NCI-H128 (cell line): ENCODE measurements around the gene EIF1AY.
"Not testable (repeated sequence)": the region's sequence is repeated elsewhere in the genome, so short reads cannot be mapped to it uniquely, and the experiment has no call there.

ENCODE experiments used
- DNase-seq: peaks from one replicate; lab custom pipeline; 2025; ENCODE audit not compliant: unreplicated experiment; lab: John Stamatoyannopoulos, UW

The EIF1AY gene, protein sequence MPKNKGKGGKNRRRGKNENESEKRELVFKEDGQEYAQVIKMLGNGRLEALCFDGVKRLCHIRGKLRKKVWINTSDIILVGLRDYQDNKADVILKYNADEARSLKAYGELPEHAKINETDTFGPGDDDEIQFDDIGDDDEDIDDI

DNA sequence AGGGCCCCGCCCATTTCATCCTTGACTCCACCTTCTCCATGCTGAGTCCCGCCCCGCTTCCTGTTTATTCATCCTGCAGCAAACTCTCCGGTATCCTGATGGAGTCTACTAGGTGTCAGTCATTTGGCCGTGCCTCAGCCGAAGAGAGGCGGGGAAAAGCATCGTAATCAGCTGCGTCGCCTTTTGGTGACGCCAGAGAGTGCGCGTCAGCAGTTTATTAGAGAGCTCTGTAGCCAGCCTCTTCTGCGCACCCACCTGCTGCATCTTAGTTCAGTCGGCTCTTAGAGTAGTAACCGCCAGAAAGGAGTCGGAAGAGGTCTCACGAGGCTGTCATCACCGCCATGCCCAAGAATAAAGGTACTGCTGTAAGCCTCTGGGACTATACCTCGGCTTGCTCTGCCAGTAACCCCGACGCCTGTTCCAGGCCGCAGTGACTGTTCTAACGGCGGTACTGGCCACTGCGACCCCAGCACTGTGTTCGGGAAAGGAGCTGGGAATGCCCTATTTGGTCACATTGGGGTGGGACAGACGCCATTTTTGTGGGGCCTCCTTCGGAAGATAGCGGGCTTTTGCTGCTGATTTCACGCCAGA is at the start of gene EIF1AY:
Gene EIF1AY (plus strand): TSS at position 246 of the 591 bp plus-strand sequence. CDS start 96 bp downstream, at position 342.
- no peak for DNase-seq

DNA sequence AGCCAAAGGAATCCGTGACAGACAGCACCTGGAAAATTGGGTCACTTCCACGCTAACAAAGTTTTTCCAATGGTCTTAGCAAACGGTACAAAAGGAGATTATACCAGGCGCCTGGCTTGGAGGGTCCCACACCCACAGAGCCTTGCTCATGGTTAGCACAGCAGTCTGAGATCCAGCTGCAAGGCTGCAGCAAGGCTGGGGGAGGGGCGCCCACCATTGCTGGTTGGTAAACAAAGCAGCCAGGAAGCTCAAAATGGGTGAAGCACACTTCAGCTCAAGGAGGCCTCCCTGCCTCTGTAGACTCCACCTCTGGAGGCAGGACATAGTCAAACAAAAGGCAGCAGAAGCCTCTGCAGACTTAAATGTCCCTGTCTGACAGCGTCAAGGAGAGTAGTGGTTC is 47.1 kb upstream of the EIF1AY start:
- DNase-seq = no peak

DNA sequence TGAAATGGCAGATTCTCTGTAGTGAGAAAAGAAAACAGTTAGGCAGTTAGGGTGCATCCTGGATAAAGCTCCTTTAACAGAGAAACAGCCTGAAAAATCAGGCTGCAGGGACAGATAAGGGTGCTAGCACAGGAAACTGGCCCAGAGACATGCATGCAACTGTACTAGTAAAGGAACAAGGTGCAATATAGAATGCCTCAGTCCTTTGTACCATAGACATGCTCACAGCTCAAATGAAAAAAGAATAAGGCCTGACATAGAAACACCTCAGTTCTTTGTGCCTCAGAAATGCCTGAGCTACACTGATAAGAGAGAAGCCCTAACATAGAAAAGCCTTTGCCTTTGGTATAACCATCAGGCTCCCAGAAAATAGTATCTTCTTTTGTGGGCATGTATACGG is 37.4 kb upstream of the EIF1AY start:
- no peak for DNase-seq

DNA sequence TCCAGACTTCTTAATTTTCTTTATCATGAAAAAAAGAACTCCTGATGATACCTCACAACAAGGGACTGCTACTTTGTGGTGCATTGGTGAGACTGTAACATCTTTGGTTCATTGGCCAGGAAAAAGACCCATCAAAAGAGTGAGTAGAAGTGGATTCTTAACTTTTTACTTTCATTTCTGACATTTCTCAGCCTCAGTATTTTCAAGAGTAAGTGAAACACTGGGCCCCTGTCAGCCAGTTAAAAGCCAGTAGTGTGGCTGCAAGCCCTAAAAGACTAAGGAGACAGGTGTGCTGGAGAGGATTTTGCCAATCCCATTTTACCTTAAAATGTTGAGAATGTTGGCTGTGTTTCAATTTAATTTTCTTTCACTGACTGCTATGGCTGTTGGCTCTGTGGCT is 36.6 kb upstream of the EIF1AY start:
- DNase-seq = no peak

DNA sequence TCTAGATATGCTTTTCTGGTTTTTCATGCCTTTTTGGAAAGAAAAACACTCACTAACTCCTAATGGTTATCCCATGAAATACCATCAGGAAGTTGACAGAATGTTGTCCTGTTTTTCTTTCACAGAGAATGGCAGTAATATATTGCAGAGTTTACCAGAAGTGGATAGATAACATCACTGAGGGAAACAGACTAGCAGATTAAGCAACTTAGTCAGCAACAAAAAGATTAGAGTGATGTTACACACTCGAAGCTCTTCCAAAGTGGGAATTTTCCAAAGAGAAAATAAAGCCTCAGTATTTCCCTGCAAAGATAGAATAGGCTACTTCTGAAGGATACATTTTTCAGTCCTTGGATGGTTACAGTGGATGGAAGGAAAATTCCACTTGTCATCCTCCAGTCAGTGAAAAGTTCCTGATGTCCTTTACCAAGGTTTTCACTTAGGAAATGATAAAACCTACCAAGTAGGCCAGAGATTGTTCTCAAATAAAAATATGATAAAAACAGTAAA is 31.1 kb upstream of the EIF1AY start:
- no peak for DNase-seq

DNA sequence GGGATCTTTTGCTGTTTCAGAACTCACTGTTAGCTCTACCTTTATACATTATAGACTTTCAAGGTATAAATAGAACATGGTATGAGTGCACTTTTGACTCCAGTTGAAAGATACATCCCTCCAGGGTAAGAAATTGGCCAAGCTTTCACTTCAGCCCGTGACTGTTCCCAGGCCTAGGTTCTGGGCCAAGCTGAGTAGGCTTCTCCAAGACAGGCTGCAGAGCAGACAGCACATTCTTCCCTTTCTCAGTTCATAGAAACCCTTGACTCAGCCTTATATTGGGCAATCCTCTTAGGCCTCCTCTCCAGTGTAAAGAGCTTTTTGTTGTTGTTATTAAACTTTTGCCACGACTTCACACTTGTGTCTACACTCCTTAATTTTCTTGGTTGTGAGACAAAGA is 29.5 kb upstream of the EIF1AY start:
- DNase-seq = no peak

DNA sequence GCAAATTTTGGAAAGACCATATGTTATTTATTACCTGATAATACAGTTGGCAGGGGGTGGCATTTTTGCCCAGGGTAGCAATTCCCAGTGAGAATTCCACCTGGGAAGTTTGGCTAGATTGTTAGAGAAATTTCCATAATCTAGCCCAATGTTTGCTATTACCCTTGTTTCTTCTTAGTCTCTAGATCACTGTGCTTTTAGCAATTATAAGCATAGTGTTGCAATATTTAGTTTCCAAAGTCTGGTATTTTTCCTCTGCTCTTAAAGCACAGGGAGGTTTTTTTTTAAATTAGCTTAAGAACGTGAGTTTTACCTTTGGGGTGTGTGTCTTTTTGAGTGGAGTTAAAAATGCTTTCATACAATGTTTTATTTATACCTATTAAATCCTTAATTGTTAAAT is 26.3 kb upstream of the EIF1AY start:
- no peak for DNase-seq

DNA sequence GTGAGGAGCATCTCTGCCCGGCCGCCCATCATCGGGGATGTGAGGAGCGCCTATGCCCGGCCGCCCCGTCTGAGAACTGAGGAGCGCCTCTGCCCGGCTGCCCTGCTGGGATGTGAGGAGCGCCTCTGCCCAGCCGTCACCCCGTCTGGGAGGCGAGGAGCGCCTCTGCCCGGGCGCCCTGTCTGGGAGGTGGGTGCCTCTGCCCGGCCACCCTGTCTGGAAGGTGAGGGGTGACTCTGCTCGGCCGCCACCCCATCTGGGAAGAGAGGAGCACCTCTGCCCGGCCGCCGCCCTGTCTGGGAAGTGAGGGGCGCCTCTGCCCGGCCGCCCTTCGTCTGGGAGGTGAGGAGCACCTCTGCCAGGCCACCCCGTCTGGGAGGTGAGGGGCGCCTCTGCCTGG is 23.7 kb upstream of the EIF1AY start:
- no peak for DNase-seq

DNA sequence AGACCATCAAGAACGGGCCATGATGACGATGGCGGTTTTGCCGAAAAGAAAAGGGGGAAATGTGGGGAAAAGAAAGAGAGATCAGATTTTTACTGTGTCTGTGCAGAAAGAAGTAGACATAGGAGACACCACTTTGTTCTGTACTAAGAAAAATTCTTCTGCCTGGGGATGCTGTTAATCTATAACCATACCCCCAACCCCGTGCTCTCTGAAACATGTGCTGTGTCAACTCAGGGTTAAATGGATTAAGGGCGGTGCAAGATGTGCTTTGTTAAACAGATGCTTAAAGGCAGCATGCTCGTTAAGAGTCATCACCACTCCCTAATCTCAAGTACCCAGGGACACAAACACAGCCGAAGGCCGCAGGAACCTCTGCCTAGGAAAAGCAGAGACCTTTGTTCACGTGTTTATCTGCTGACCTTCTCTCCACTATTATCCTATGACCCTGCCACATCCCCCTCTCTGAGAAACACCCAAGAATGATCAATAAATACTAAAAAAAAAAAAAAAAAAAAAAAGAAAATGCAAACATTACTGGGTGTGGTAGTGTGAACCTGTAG is 22.7 kb upstream of the EIF1AY start:
- not testable (repeated sequence) for DNase-seq

DNA sequence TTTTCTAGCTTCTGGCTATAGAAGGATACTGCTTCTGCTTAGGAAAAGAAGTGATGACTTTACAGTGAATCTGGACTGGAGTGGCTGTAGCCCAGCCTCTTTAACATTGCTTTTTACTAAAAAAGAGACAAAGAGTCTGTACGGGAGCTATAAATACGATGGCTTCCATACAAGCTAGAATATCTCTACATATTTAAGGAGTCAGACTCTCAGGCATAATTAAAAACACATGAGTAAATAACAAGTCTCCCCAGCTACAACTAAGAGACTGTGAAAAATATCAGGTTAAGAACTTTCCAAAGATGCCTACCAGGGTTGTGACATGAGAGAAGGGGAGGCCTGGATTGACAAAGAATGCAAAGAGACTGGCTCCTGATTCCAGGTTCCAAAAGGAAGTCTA is 19.8 kb upstream of the EIF1AY start:
- no peak for DNase-seq

DNA sequence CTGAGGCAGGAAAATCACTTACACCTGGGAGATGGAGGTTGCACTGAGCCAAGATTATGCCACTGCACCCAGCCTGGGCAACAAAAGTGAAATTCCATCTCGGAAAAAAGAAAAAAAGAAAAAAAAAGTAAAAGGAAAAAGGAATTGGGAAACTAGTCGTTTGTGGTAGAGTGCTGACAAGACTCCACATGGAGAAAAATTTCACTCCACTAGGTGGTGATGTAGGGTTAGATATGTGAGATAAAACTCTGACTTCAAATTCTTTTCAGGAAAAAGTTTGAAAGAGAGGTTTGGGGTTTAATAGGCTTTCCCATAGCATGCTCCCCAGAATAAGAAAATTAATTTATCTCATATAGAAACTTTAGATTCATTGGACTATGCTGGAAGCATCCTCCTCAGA is 16.9 kb upstream of the EIF1AY start:
- DNase-seq = no peak

DNA sequence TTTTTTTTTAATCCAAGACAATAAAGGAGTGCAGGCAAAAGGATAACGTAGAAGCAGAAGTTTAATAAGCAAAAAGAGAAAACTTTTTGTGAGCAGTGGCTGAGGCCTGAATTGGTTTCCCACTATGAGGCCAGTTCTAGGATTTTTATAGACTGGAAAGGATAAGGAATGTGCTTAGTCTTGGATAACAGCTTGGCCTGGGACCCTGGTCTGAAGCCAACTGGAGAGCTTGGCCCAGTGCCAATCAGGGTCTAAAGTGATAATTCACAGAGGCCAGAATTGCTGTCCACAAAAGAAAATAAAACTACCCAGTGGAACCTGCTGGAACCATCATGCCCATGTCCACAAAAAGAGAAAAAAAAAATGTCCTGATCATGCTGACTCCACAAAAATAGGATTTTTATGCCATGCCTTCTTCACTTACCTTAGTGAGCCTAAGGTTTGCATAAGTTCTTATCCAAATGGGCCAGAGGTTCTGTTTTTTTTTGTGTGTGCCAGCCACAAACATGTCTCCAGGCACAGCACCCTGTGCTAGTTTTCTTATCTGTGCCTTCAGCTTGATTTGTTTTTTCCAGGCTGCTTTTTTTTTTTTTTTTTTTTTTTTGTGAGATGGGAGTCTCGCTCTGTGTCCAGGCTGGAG is 15.6 kb upstream of the EIF1AY start:
- DNase-seq = no peak

DNA sequence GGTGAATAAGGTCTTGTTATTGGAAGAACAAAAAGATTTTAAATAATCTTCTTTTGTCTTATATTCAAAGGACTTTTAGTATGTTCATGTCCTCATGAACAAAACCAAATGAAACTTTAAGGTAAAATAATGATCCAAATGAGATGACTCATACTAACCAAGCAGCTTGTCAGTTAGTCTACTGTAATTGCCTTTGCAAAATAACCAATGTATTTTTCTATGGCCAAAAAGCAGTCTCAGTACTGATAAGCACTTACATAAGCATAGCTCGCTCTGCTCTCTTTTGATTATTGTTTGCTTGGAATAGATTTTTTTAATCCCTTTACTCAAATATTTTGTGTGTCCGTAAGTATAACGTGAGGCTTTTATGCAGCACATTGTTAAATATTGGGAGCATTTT is 4.3 kb upstream of the EIF1AY start:
- DNase-seq = no peak

DNA sequence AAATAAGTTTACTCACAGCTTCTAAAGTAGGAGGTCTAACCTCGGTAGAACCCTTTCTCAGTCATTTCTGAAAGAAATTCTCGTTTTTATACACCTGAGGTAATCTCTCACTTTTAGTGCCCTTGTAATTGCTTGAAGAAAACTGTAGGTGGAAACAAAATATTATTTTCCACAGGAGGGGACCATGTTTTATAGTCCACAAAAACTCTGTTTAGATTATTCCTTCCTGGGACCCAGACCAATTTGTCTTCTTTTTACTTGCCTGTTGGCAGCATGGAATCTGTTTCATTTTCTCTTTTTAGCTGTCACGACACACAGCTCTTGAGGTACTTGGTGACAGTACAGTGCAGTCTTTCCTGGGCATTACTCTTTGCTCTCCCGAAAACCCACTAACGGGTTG is 930 bp downstream of the EIF1AY start:
- DNase-seq = no peak

DNA sequence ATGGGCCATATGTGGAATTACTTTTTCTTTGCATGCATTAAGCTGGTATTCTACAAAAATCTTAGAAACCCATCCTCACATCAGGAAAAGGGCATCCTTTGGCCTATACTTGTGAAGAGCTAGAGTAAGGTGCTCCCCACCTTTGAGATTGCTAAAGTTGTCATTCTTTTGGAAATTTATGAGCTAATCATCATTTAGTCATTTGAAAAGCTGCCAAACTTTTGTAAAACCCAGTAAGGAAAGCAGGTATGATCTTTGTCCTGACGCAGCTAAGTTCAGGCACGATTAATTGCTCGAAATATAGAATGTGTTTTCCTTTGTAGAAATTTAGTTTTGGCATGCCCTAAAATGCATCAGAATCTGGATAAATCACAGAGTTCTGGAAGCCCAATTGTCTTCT is 2.6 kb downstream of the EIF1AY start:
- DNase-seq = no peak

DNA sequence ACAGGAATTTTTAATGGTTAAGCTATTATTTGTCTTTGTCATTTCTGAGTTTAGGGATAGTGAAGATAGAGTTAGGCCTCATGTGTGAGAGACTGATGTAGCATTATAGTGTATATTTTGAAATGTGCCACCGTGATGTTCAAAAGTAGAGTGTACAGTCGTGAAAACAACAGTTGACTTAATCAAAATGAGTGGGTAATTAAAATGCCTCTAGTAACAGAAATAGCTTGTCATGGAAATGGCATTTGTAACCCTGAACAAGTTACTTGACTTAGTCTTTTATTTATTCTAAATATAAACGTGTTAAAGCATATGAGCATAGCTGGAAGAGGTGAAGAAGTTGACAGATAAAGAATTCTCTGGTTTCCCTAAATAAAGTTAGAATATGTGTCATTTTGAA is 6.1 kb downstream of the EIF1AY start:
- no peak for DNase-seq

DNA sequence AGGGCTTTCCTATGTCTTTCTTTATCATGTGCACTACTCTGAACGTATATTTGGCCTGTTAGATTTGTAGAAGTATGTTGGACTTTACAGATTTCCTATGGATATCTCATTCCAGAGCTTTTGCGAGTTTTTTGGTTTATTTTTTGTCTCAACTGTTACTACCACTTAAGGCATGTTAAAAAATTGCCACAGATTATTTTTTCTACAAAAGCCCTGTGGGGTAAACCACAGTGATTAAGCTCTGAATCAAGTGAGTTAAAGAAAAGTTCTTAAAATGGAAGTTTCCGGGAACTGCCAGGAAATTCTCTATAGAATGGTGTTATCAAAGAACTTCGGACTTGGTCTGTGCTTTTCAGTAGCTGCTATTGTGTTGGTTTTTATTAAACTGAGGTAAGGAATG is 10.6 kb downstream of the EIF1AY start:
- DNase-seq = no peak
